HG03196 (cell line): ENCODE results near the gene PEX3.
A peak's percentile ranks its signal among the peaks of the same experiment; 100 is the strongest.

Experiments used
- ATAC-seq: cut with Tn5 transposase; IDR thresholded peaks from one replicate; pipeline ENCODE4 v1.9.1; 2021; ENCODE audit not compliant: unreplicated experiment

The PEX3 gene

GRCh38 chr6:143450453-143451371 is at the start of gene PEX3, which contains the start of gene ADAT2:
Gene PEX3, plus strand, starts transcription at chr6:143450805. Its CDS starts 238 bp downstream, at chr6:143451043.
Gene ADAT2, minus strand, starts transcription at chr6:143450695. Its CDS starts 37 bp downstream, at chr6:143450658.
- ATAC-seq, result peak; percentile 97

DNA sequence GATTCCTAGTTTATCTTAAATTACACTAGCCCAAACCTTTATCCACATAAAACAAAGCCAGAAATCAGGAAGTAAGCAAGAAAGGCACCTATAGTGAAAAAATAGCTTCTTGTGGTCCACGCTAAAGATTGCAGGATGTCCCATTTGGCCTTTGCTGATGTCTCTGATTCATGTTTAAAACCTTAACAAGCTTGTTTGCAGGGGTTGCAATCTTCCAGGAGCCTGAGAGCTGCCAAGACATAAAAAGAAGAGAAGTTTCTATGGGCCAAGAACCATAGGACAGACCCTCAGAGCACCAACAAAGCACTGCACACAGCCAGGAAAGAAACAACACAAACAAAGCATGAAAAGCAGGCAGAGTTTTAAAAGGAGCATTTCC is 49.5 kb upstream of the PEX3 start:
- no peak for ATAC-seq

GRCh38 chr6:143401636-143402370 is 48.8 kb upstream of the PEX3 start:
- no peak for ATAC-seq

- ATAC-seq, result no peak
These were observed 47.8 kb upstream of the PEX3 start for GRCh38 chr6:143402721-143403336.

DNA sequence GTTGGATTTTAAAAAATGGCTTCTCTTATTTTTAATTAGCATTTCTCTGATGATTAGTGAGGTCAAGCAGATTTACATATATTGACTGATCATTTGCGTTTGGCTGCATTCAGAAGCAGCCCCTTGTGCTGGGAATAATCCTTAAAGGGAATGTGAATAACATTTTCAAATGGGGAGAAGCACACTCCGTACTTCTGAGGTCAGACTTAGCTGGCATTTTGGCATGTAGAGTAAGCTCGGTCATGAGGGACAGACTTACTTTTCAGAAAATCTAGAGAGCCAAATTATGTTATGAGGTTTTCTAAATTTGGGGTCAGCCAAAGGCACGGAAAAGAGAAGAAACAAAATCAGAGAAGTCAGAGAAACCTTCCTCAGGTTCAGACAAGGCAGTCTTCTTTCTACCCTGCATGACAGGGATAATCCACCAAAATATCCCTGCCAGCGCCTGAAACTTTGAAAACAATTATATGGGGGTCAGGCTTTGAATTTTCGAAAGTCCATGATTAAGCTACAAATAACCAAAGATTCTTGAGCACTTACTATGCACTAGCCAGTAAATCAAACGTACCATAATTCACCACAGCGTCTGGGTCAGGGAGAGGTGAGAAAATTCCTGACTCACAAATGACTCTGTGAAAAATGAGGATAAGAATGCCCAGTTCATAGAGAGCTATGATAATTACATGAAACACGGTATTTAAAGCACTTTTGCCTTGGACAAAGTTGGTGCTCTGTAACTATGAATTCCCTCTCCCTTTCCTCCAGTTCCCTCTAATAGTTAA is 45.0 kb upstream of the PEX3 start:
- no peak for ATAC-seq

- ATAC-seq, result no peak
These were observed 43.9 kb upstream of the PEX3 start for GRCh38 chr6:143406673-143407072.

- ATAC-seq, result no peak
These were observed 42.3 kb upstream of the PEX3 start for GRCh38 chr6:143408151-143408786.

GRCh38 chr6:143408787-143409162 is 41.8 kb upstream of the PEX3 start:
- no peak for ATAC-seq

GRCh38 chr6:143410859-143411270 is 39.7 kb upstream of the PEX3 start:
- ATAC-seq, result no peak

GRCh38 chr6:143414769-143415168 is 35.8 kb upstream of the PEX3 start:
- no peak for ATAC-seq

DNA sequence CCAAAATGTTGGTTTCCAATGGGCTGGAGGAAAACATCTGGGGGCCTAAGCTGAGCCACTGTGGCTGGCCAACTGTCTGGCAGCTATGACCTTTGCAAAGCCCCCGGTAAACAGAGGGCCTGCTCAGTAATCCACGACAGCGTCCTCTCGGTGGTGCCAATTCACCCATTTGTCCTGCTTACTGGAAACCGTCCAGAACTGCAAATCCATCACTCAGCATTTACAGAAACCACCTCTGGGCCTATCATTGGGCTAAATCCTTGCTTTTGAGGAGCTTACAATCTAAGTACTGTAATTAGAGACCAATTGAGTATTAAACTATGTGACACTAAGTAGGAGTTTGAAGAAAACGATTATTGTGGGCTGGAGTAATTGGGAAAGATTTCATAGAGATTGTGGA is 31.1 kb upstream of the PEX3 start:
- ATAC-seq, result no peak

GRCh38 chr6:143426026-143426425 is 24.6 kb upstream of the PEX3 start:
- ATAC-seq, result no peak

DNA sequence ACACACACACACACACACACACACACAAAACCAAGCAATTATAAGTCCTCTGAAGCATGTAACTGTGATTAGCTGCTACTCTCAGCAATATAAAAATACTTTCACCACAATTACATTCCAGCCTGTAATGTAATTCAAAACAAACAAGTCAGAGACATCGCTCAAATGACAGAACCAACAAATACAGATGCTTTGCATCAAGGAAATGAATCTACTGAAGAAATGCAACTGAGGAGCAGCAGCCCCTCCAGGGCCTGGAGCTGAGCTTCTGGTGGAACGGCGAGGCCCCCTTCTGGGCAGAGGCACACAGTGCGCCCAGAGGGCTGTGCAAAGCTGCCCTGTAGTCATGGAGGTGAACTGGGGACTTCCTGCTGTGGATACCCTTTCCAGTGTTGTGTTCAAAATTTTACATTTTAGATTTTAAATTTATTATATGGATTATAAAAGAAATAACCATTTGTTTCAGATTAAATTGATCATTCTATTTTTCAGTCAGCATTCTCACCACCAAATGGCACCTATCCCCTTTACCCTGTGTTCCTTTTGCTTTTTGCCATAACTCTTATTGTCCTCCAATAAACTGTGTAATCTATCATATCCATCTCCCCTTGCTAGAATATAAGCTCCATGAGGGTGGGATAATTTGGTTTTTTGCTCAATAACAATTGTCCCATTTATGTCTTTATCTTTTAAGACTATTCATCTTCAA is 23.3 kb upstream of the PEX3 start:
- ATAC-seq, result peak; percentile 99

DNA sequence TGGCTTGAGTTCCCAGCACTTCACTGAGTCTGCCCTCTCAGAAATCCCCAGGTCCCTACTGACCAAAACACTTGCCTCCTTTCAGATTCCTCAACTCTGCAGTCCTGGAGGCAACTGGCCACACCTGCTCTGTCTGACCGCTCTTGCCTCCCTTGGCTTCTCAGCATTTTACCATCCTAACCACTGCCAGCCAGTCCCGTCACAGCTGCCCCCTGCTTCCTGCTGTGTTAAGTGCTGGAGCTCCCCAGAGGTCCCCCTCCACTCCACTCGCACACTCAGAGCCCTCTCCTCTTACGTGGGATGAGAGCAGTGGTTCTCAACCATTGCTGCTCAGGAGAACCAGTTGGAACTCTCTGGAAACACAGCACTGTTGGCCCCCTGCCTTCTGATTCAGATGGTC is 20.6 kb upstream of the PEX3 start:
- ATAC-seq, result no peak

DNA sequence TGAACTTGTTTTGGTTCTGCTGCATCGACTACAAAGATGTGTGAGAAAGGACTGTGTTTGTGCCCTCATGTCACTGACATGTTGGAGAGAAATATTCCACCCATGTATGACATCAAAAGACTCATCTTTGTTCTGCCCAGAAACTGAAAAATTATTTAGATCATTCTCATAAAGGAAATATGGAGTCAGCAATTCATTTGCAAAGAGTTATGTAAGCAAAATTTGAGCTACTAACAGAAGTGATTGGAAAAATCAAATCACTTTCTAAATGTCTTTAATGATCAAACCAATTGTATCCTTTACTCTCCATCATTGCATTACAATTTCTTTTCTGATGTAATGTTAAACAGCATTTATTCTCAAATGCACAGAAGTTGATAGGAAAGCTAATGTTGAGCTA is 19.4 kb upstream of the PEX3 start:
- no peak for ATAC-seq

DNA sequence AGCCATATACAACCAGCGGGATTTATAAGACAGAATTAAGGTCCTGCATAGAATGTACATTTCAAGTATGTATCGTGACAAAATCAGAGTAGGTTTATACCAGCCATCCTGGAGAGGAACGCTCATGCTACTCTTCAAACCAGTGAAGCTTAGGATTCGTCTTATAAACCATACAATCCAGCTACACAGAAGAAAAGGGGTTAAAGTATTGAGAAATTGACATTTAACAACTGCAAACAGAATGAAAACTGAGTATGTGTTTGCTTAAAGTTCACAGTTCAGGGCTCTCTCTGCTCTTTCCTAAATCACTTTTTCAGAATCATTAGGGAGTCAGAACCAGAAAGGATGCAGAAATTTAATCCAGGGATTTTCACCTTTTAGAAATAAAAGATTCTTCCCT is 18.0 kb upstream of the PEX3 start:
- no peak for ATAC-seq

GRCh38 chr6:143441010-143441409 is 9.6 kb upstream of the PEX3 start:
- no peak for ATAC-seq

- no peak for ATAC-seq
These were observed 8.7 kb upstream of the PEX3 start for GRCh38 chr6:143441680-143442545.

GRCh38 chr6:143443096-143443495 is 7.5 kb upstream of the PEX3 start:
- no peak for ATAC-seq
